ENCODE data around the gene STK32C.

DNA sequence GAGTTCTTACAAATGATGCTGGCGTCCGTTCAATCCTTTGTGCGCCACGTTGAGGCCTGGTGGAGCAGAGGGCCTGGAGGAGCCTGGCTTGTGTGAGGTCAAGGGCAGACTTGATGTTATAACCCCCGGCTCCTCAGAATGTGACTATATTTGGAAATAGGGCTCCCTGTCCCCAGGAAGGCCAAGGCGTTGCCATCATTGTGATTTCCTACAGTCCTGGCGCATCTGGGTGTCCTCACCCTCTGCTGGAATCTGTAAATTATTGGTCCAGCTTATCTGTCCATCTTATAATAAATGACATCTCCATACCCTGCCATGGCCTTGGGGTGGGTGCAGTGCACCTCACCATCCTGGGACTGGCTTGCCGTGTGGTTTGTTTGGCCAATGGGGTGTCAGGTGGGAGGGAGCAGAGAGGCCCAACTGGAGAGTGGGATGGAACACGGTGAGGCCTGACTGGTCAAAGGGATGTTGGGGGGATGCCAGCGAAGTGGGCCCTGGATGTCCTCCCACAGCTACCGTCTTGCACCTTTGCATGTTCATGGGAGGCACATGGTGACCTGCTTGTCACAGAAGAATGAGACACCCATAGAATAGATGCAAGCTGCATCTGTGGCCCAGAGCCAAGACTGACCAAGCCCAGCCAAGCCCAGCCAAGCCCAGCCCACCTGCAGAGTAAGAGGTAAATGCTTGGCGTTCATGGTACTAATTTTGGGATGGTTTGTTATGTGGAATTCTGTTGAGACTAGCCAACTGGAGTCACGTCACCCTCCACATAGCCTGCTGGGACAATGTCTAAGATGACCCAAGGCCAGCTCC, 13.1 kb upstream of the STK32C start:
- TF ChIP-seq CTCF (IDR thresholded peaks at IDR 0.05) (no peak), EZH2phosphoT487 (IDR thresholded peaks at IDR 0.05) (no peak)

Measured in neural progenitor cell (in vitro differentiated cells).